DOHH2 (cell line): ENCODE results near the gene CACNA1D.

Experiments used
- H3F3A ChIP-seq: fragments of 200-600 bp; sonication (generic), shearing (Covaris generic); 2 replicates; pipeline ENCODE4 v1.6.0; 2016; ENCODE audit warnings: antibody characterized with exemption, mild to moderate bottlenecking; ENCODE audit not compliant: control insufficient read depth, insufficient read depth
- H3K27ac ChIP-seq: fragments of 200-600 bp; sonication (generic); 2 replicates; pipeline ENCODE4 v1.5.1; 2014; ENCODE audit warnings: low read depth, mild to moderate bottlenecking, low read length, moderate library complexity
- H3K27me3 ChIP-seq: fragments of 200-600 bp; sonication (generic); 2 replicates; pipeline ENCODE4 v1.6.1; 2014; ENCODE audit warnings: mild to moderate bottlenecking, low read length, mixed read lengths; ENCODE audit not compliant: control insufficient read depth
- H3K36me3 ChIP-seq: fragments of 200-600 bp; sonication (generic); 2 replicates; pipeline ENCODE4 v1.6.1; 2014; ENCODE audit warnings: mild to moderate bottlenecking, low read length, moderate library complexity, mixed read lengths; ENCODE audit not compliant: control insufficient read depth
- H3K4me1 ChIP-seq: fragments of 200-600 bp; sonication (generic); 2 replicates; pipeline ENCODE4 v1.6.1; 2014; ENCODE audit warnings: mild to moderate bottlenecking, low read length, mixed read lengths; ENCODE audit not compliant: control insufficient read depth
- H3K4me2 ChIP-seq: fragments of 200-600 bp; sonication (generic); 2 replicates; pipeline ENCODE4 v1.6.0; 2014; ENCODE audit warnings: mild to moderate bottlenecking, low read length, moderate library complexity
- H3K4me3 ChIP-seq: fragments of 200-600 bp; sonication (generic); 2 replicates; pipeline ENCODE4 v1.5.1; 2014; ENCODE audit warnings: mild to moderate bottlenecking, low read length, mixed read lengths
- H3K79me2 ChIP-seq: fragments of 200-600 bp; sonication (generic); 2 replicates; pipeline ENCODE4 v1.6.1; 2014; ENCODE audit warnings: mild to moderate bottlenecking, low read length, mixed read lengths; ENCODE audit not compliant: control insufficient read depth
- H3K9me2 ChIP-seq: fragments of 200-600 bp; sonication (generic); replicated peaks from 2 replicates; pipeline ENCODE4 v1.6.1; 2014; ENCODE audit warnings: mild to moderate bottlenecking, low read length, mixed read lengths; ENCODE audit not compliant: control insufficient read depth
- H3K9me3 ChIP-seq: fragments of 200-600 bp; sonication (generic); 2 replicates; pipeline ENCODE4 v1.6.1; 2014; ENCODE audit warnings: antibody characterized with exemption, low read length, mixed read lengths; ENCODE audit not compliant: control insufficient read depth, insufficient read depth
- H4K20me1 ChIP-seq: fragments of 200-600 bp; sonication (generic); 2 replicates; pipeline ENCODE4 v1.6.0; 2014; ENCODE audit warnings: low read depth, mild to moderate bottlenecking, antibody characterized with exemption, low read length, moderate library complexity; ENCODE audit not compliant: control insufficient read depth, insufficient read depth
- EZH2phosphoT487 ChIP-seq: fragments of 200-600 bp; sonication (generic); IDR thresholded peaks from 2 replicates; pipeline ENCODE4 v1.6.1; 2017; ENCODE audit warnings: borderline replicate concordance, mild to moderate bottlenecking, antibody characterized with exemption, low read length, moderate library complexity, mixed read lengths
- TF ChIP-seq, protein P1 (sequence below): fragments of 200-600 bp; sonication (generic); IDR thresholded peaks from one replicate; pipeline ENCODE4 v1.5.1; 2014; ENCODE audit warnings: antibody characterized with exemption, mild to moderate bottlenecking, low read depth, low read length; ENCODE audit not compliant: poor library complexity, severe bottlenecking

The CACNA1D gene

DNA sequence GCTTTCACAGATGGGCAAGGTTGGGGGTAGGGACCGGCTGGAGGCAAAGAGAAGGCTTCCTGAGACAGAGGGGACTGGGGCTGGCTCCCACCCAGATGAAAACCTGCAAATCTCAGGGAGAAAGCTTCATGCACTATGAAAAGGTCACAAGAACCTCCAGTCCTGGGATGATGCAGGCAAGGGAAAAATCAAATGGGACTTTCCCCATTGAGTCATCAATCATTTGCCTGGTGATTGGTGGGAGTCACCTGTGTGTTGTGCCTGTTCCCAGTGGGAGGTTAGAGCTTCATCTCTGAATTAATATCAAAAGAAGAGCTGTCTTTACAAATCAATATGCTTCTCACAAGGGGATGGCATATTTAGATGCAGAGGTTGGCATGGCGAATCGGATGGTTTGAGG lies 49.9 kb downstream of the CACNA1D start:
- no peaks in the 10 kb centered on the region for H3K79me2 ChIP-seq
- H3K4me1 ChIP-seq, result no peaks in the 10 kb centered on the region
- TF ChIP-seq EZH2phosphoT487, result no peak
- TF ChIP-seq, protein P1, sequence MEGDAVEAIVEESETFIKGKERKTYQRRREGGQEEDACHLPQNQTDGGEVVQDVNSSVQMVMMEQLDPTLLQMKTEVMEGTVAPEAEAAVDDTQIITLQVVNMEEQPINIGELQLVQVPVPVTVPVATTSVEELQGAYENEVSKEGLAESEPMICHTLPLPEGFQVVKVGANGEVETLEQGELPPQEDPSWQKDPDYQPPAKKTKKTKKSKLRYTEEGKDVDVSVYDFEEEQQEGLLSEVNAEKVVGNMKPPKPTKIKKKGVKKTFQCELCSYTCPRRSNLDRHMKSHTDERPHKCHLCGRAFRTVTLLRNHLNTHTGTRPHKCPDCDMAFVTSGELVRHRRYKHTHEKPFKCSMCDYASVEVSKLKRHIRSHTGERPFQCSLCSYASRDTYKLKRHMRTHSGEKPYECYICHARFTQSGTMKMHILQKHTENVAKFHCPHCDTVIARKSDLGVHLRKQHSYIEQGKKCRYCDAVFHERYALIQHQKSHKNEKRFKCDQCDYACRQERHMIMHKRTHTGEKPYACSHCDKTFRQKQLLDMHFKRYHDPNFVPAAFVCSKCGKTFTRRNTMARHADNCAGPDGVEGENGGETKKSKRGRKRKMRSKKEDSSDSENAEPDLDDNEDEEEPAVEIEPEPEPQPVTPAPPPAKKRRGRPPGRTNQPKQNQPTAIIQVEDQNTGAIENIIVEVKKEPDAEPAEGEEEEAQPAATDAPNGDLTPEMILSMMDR, result no peak
- H4K20me1 ChIP-seq, result no peaks in the 10 kb centered on the region
- no peak overlapping the region for H3K4me3 ChIP-seq
- H3K36me3 ChIP-seq, result no peaks in the 10 kb centered on the region
- H3K27ac ChIP-seq, result no peak overlapping the region
- peaks cover 4% of the 10 kb centered on the region; the same call in 1 of the 2 replicates for H3K27me3 ChIP-seq
- H3K9me2 ChIP-seq, result no peaks in the 10 kb centered on the region
- H3K9me3 ChIP-seq, result no peaks in the 10 kb centered on the region
- no peak overlapping the region for H3K4me2 ChIP-seq
- no peaks in the 10 kb centered on the region for H3F3A ChIP-seq

DNA sequence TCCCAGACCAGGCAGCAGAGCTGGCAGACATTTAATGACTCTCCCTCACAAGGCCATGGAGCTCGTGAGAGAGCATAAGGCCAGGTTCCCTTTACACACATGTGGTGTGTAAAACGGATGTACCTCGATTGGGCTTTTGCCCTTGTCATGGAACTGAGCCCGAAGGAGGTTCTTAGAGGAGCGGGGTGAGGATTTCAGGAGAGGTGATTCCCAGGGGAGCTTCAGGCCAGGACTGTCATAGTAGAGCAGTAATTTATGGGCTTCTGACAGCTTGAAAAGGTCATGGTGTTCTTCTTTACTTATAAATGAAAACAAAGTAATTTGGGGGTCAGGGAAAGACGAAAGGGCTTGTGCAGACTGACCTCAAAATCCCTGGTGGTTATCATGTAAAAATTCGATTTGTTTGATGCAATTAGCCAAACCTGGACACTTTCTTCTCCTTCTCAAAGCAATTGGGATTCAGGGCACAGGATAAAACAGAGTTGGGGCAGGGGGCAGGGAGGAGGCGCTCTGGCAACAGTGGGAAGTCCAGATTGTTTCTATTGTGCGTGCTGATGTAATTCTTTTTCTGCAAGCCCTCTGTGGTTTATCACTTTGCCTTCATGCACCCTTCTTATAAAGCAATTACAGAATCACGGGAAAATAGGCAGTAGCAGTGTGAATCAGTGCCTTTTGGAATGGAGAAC lies 51.0 kb downstream of the CACNA1D start:
- H3K4me2 ChIP-seq, result no peak overlapping the region
- no peaks in the 10 kb centered on the region for H3K79me2 ChIP-seq
- H3K9me3 ChIP-seq, result no peaks in the 10 kb centered on the region
- H3K4me1 ChIP-seq, result no peaks in the 10 kb centered on the region
- no peaks in the 10 kb centered on the region for H3F3A ChIP-seq
- H3K36me3 ChIP-seq, result no peaks in the 10 kb centered on the region
- H4K20me1 ChIP-seq, result no peaks in the 10 kb centered on the region
- TF ChIP-seq, protein P1, result no peak
- TF ChIP-seq EZH2phosphoT487, result no peak
- H3K27me3 ChIP-seq, result peaks cover 4% of the 10 kb centered on the region; the same call in 1 of the 2 replicates
- no peaks in the 10 kb centered on the region for H3K9me2 ChIP-seq
- no peak overlapping the region for H3K4me3 ChIP-seq
- no peak overlapping the region for H3K27ac ChIP-seq

- no peaks in the 10 kb centered on the region for H3F3A ChIP-seq
- H4K20me1 ChIP-seq, result no peaks in the 10 kb centered on the region
Measured at GRCh38 chr3:53545996-53546359, 51.6 kb downstream of the CACNA1D start.

More at GRCh38 chr3:53545996-53546359, 51.6 kb downstream of the CACNA1D start:
- Histone ChIP-seq H3K4me3 (no peak overlapping the region), H3K9me3 (no peaks in the 10 kb centered on the region), H3K27ac (no peak overlapping the region), H3K4me1 (no peaks in the 10 kb centered on the region), H3K79me2 (no peaks in the 10 kb centered on the region), H3K9me2 (no peaks in the 10 kb centered on the region), H3K4me2 (no peak overlapping the region), H3K36me3 (no peaks in the 10 kb centered on the region), H3K27me3 (peaks cover 4% of the 10 kb centered on the region; the same call in 1 of the 2 replicates)
- TF ChIP-seq, protein P1, result no peak
- TF ChIP-seq EZH2phosphoT487, result no peak
